ENCODE results near the gene C16orf92.

C16orf92 gene

GRCh38 chr16:29986931-29987330 is 36.1 kb upstream of the C16orf92 start:
- TF ChIP-seq, protein P1, sequence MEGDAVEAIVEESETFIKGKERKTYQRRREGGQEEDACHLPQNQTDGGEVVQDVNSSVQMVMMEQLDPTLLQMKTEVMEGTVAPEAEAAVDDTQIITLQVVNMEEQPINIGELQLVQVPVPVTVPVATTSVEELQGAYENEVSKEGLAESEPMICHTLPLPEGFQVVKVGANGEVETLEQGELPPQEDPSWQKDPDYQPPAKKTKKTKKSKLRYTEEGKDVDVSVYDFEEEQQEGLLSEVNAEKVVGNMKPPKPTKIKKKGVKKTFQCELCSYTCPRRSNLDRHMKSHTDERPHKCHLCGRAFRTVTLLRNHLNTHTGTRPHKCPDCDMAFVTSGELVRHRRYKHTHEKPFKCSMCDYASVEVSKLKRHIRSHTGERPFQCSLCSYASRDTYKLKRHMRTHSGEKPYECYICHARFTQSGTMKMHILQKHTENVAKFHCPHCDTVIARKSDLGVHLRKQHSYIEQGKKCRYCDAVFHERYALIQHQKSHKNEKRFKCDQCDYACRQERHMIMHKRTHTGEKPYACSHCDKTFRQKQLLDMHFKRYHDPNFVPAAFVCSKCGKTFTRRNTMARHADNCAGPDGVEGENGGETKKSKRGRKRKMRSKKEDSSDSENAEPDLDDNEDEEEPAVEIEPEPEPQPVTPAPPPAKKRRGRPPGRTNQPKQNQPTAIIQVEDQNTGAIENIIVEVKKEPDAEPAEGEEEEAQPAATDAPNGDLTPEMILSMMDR (IDR thresholded peaks at IDR 0.05): no peak
- H3K9me3 ChIP-seq: no peaks in the 10 kb centered on the region
- no peak overlapping the region for H3K4me3 ChIP-seq
- H3K27ac ChIP-seq: no peak overlapping the region
- H3K4me1 ChIP-seq: no peaks in the 10 kb centered on the region
- no peak for DNase-seq
- H3K36me3 ChIP-seq: peaks cover 76 to 100% (median 90%) of the 10 kb centered on the region in 3 donors
- no peaks in the 10 kb centered on the region for H3K27me3 ChIP-seq
- intact Hi-C loops (cut with DNase I; ENCODE audit: low total_unique reads): no loop called here

GRCh38 chr16:29987371-29988085 is 35.5 kb upstream of the C16orf92 start:
- H3K36me3 ChIP-seq: peaks cover 74 to 100% (median 87%) of the 10 kb centered on the region in 3 donors
- DNase-seq: no peak
- H3K4me1 ChIP-seq: no peaks in the 10 kb centered on the region
- H3K9me3 ChIP-seq: no peaks in the 10 kb centered on the region
- no peak overlapping the region for H3K4me3 ChIP-seq
- intact Hi-C loops (cut with DNase I; ENCODE audit: low total_unique reads): no loop called here
- TF ChIP-seq, protein P1 (IDR thresholded peaks at IDR 0.05): no peak
- no peak overlapping the region for H3K27ac ChIP-seq
- no peaks in the 10 kb centered on the region for H3K27me3 ChIP-seq

DNA sequence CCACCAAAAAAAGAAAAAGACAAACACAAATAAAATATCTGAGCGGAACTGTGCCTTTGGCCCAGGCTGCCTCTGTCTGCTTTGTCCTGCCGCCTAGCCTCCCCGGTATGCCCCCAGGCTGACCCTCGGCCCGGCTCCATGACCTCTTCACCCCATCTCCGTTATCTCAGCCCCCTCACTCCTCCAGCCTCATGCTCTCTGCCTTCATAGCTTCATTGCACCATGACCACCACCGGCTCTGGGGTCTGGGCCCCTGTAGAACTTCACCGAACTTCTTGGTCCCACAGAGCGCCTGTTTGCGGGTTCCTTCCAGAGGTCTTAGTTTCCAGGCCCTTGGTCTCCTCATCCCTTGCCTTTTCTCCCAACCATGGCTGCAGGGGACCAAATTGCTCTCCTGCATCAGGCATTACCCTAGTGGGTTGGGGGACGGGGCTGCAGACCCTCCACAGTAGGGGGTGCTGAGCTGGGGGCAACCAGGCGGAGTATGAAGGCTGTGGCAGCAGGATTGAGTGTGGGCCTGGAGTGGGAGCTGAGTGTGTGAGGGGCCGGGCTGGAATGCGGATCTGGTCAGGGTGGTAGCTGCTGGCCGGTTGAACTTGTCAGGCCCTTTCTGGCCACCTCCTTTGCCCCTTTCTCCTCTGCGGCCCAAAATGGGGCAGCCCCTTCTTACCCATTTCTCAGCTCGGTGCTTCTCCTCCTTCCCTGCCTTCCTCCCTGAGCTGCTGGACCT is 34.5 kb upstream of the C16orf92 start:
- H3K27ac ChIP-seq: no peak overlapping the region
- H3K9me3 ChIP-seq: no peaks in the 10 kb centered on the region
- H3K4me3 ChIP-seq: no peak overlapping the region
- intact Hi-C loops (cut with DNase I; ENCODE audit: low total_unique reads): no loop called here
- H3K27me3 ChIP-seq: no peaks in the 10 kb centered on the region
- TF ChIP-seq, protein P1 (IDR thresholded peaks at IDR 0.05): no peak
- DNase-seq: no peak
- H3K4me1 ChIP-seq: peaks cover 0 to 2% (median 0%) of the 10 kb centered on the region in 4 donors
- peaks cover 70 to 100% (median 87%) of the 10 kb centered on the region in 3 donors for H3K36me3 ChIP-seq

DNA sequence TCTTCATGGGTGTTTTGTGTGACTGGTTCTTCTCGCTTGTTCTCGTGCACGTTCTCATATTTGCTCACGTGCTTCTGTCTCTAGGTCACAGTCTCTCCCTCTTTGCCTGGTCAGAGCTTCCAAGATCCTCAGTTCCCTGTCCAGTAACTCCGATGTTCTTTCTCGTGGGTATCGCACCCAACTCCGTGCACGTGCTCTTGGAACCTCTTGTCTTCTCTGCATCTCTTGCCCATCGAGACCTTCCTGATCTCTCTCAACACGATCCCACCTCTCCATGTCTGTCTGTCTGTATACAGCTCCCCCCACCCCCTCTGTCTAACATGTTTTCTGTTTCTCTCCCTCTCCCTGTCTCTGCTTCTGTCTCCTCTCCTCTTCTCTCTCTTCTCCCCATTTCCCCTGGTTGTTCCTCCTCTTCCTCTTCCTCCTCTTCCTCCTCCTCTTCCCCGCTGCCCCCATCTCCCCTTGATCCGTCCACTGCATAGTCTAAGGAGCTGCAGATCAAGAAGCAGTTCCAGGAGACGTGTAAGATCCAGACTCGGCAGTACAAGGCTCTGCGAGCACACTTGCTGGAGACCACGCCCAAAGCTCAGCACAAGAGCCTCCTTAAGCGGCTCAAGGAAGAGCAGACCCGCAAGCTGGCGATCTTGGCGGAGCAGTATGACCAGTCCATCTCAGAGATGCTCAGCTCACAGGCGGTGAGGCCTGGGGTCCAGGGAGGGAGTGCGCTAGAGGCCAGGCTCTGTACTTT is 33.7 kb upstream of the C16orf92 start:
- Histone ChIP-seq H3K27ac (no peak overlapping the region), H3K4me1 (peaks cover 0 to 7% (median 3%) of the 10 kb centered on the region in 4 donors), H3K36me3 (peaks cover 62 to 96% (median 85%) of the 10 kb centered on the region in 3 donors), H3K4me3 (no peak overlapping the region), H3K27me3 (no peaks in the 10 kb centered on the region), H3K9me3 (no peaks in the 10 kb centered on the region)
- DNase-seq: no peak
- intact Hi-C loops (cut with DNase I; ENCODE audit: low total_unique reads): no loop called here
- TF ChIP-seq, protein P1 (IDR thresholded peaks at IDR 0.05): no peak

DNA sequence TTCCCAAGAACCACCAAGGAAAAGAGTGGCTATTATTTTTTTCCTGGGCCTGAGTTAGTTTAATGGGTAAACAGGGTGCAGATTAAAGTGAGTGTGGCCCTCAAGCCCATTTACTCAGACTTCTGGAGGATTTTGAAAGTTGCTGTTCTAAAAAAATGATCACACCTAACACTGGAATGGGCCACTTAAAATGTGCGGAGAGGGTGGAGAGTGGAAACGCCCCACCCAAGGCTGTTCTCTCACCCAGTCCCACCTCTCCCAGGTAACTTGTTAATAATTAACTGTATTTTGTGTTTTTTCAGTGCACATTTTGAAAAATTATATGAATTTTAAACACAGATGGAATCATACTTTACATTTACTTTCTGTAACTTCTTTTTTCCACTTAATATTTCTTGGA is 33.0 kb upstream of the C16orf92 start:
- Histone ChIP-seq H3K36me3 (peaks cover 55 to 88% (median 77%) of the 10 kb centered on the region in 3 donors), H3K4me3 (no peak overlapping the region), H3K9me3 (no peaks in the 10 kb centered on the region), H3K27ac (no peak overlapping the region), H3K4me1 (peaks cover 0 to 15% (median 9%) of the 10 kb centered on the region in 4 donors), H3K27me3 (no peaks in the 10 kb centered on the region)
- DNase-seq: no peak
- intact Hi-C loops (cut with DNase I; ENCODE audit: low total_unique reads): loop anchor here (10.0 kb wide), 1 partner anchor 175 kb away; the partner anchor contains the start of genes PAGR1 and PRRT2
- TF ChIP-seq, protein P1 (IDR thresholded peaks at IDR 0.05): no peak
